Central memory CD8-positive, alpha-beta T cell (primary cell): Measurements from ENCODE around the gene DEDD2.

Experiments used
- ATAC-seq: fragments of 150-1000 bp; cut with Tn5 transposase; replicated peaks from 2 replicates; pipeline ENCODE4 v1.10.0; 2022; ENCODE audit warnings: mild to moderate bottlenecking, moderate FRiP score, moderate number of reproducible peaks; ENCODE audit not compliant: poor library complexity, severe bottlenecking; ENCODE audit errors: extremely low read depth
- DNase-seq, 2 donors: peaks; one replicate each; pipeline ENCODE4 v3.0.0; 2021; ENCODE audit warnings: low spot score in 2 of 2
- H3K27ac Mint-ChIP-seq: one replicate; pipeline ENCODE4 v1.8.0; 2022; ENCODE audit warnings: low read depth, mild to moderate bottlenecking, moderate library complexity, mixed read lengths
- H3K27me3 Mint-ChIP-seq: one replicate; pipeline ENCODE4 v1.8.0; 2022; ENCODE audit warnings: mixed read lengths
- H3K36me3 Mint-ChIP-seq: one replicate; pipeline ENCODE4 v1.8.0; 2022; ENCODE audit warnings: mild to moderate bottlenecking, moderate library complexity, mixed read lengths; ENCODE audit not compliant: insufficient read depth
- H3K4me1 Mint-ChIP-seq: one replicate; pipeline ENCODE4 v1.8.0; 2022; ENCODE audit warnings: mixed read lengths
- H3K4me3 Mint-ChIP-seq: one replicate; pipeline ENCODE4 v1.8.0; 2022; ENCODE audit warnings: mild to moderate bottlenecking, moderate library complexity, mixed read lengths
- H3K9me3 Mint-ChIP-seq: one replicate; pipeline ENCODE4 v1.8.0; 2022; ENCODE audit warnings: mixed read lengths

DEDD2 gene

DNA sequence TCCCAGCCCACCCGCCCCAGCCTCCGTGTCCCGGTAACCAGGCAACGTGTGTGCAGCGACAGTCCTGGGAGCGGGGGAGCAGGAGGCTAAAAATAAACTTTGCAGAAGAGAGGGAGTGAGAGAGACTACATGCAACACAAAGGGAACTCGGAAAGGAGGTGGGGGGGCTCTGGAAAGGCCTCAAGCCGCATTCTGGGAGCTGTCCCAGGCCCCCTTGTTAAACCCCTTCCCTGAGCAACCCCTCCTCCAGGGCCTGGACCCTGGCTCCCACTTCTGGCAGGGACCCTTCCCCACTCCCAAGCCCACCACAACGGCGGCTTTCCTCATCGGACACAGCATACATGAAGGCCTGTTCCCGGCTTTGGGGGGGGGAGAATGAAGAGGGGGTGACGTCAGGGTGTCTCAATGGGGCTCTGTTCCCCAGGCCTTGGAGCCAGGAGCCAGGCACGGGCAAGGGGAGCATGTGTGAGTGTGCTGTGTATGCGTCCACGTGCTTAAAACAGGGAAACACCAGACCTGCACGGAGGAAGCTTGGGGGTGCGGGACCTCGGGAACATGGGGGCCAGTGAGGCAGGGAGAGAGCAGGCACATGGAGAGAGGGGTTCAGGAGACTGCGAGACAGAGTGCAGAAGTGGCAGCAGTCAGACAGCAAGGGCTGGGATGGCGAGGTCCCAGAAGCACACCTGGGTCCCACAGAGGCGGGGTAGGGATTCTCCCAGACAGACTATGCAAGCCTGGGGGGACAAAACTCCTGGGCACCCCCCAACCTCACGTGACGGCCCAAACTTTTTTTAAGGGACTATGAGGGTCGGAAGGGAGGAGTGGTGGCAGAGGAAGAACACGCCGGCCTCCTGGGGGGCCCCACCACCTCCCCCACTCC lies 35.1 kb upstream of the DEDD2 start:
- ATAC-seq (no peak), DNase-seq (no peak)
- peaks cover 33% of the 10 kb centered on the region for H3K36me3 Mint-ChIP-seq
- H3K27ac Mint-ChIP-seq: peak overlapping the region; percentile 92
- H3K9me3 Mint-ChIP-seq: no peaks in the 10 kb centered on the region
- peaks cover 25% of the 10 kb centered on the region for H3K4me1 Mint-ChIP-seq
- H3K4me3 Mint-ChIP-seq: peak overlapping the region; percentile 87
- no peaks in the 10 kb centered on the region for H3K27me3 Mint-ChIP-seq

DNA sequence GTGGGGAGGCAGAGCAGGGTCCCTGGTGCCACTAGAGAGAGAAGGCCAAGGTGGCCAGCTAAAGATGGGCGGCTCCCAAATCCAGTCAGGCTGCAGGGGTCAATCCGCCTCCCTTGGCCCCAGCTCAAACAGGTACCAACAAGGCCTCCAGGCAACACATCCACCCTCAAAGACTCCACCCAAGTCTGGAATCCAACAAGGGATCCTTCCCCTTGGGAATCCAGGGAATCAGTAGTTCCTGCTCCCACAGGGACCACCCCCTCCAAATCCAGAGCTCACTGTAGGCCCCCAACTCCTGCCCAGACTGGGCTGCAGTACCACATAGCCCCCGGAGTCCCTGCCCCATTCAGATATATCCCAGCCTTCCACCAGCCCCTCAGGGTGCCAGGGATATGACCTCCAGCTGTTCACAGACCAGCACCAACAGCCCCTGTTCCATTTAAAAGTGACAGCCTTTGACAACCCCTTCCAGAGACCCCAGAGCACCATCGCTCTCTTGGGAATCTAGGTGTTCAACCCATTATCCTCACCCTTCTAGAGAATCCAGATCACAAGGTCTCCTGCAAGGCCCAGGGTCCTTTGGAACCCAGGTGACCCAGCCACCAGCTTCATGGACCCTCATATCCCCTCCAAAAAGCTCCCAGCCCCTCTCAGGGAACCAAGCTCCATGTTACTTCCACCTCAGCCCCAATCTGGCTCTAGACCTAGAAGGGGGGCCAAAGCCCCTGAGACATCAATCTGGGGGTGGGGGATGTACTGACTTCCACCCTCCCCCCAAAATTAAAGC lies 34.3 kb upstream of the DEDD2 start:
- peak overlapping the region; percentile 87 for H3K4me3 Mint-ChIP-seq
- no peaks in the 10 kb centered on the region for H3K27me3 Mint-ChIP-seq
- peaks cover 25% of the 10 kb centered on the region for H3K4me1 Mint-ChIP-seq
- peaks cover 33% of the 10 kb centered on the region for H3K36me3 Mint-ChIP-seq
- peak overlapping the region; percentile 92 for H3K27ac Mint-ChIP-seq
- DNase-seq (no peak), ATAC-seq (no peak)
- H3K9me3 Mint-ChIP-seq: no peaks in the 10 kb centered on the region

DNA sequence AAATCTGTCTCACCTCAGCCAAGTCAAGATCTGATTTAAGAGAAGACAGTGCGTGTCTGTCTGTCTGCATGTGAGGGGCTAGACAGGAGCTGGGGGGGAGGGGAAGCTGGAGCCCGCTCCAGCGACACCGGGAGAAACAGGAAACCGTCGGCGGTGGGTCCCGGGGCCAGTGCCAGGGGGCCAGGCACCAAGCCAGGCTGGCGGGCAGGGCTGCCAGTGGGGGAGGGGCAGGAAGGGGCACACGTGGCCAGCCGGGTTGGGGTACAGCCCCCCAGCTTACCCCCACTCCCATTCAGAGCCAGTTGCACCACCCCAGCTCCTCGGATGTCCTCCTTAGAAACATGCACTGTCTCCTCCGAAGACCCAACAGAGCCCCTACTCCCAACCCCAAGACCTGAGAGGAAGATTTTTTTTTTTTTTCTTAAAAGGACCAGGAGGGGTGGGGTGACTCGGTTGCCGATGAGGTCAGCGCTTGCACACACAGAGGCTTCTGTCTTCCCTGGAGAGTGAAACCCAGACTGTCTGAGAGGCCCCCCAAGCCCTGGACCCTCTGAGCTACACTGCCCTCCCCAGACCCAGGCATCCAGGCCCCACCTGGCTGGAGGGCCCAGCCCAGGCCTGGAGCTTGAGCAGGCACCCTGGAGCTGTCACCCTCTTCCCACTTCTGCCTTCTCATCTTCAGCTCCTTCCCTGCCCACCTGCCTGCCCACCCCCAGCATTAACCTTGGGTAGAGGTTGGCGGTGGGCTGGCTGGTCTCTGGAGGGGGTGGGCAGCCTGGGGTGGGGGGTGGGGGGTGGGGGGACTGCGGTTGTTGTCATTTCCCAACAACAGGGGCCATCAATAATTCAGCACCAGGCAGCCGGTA lies 33.4 kb upstream of the DEDD2 start:
- peak overlapping the region; percentile 25 for H3K4me3 Mint-ChIP-seq
- peaks cover 22% of the 10 kb centered on the region for H3K4me1 Mint-ChIP-seq
- no peaks in the 10 kb centered on the region for H3K27me3 Mint-ChIP-seq
- no peak overlapping the region for H3K27ac Mint-ChIP-seq
- no peak for DNase-seq
- H3K36me3 Mint-ChIP-seq: peaks cover 36% of the 10 kb centered on the region
- ATAC-seq: no peak
- H3K9me3 Mint-ChIP-seq: no peaks in the 10 kb centered on the region

DNA sequence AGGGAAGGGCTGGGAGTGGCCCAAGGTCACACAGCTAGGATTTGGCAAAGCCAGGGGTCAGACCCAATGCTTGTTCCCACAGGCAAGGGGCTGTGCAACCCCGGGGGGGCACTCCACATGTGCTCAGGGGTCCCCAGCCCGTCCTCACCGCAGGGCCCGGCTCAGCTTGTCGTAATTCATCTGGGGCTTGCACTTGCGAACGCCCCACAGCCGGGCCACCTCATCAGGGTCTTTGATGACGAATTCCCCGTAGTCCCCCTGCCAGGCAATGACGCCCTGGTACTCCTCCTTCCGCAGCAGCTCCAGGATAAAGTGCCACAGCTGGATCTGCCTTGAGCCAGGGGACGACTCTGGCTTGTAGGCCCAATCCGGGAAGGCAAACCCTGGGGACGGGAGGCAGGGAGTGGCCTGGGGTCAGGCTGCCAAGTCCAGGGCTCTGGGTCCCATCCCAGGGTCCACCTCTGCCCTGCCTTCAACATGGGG lies 32.7 kb upstream of the DEDD2 start:
- Mint-ChIP-seq H3K27me3 (no peaks in the 10 kb centered on the region), H3K4me3 (peak overlapping the region; percentile 41), H3K9me3 (no peaks in the 10 kb centered on the region), H3K27ac (no peak overlapping the region), H3K36me3 (peaks cover 36% of the 10 kb centered on the region), H3K4me1 (peaks cover 19% of the 10 kb centered on the region)
- ATAC-seq: no peak
- DNase-seq: no peak

DNA sequence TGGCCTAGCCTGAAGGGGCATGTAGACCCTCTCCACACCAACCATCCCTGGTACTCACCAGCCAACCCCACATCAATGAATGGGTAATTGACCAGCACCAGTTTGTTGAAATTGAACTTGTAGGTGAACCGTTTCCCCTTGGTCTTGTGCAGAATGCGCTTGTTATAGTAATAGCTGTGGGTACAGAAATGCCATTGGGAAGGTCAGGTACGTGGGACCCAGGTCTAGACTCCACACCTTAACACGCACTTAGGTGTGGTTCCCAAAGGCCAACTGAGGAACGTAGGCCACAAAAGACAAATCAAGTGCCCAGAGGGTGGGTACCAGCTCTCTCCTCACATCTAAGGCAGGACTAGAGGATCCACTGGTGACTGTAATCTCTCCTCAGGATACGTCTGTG lies 32.3 kb upstream of the DEDD2 start:
- DNase-seq (no peak), ATAC-seq (no peak)
- H3K27ac Mint-ChIP-seq: no peak overlapping the region
- peaks cover 33% of the 10 kb centered on the region for H3K36me3 Mint-ChIP-seq
- H3K4me3 Mint-ChIP-seq: peak overlapping the region; percentile 41
- no peaks in the 10 kb centered on the region for H3K27me3 Mint-ChIP-seq
- peaks cover 23% of the 10 kb centered on the region for H3K4me1 Mint-ChIP-seq
- no peaks in the 10 kb centered on the region for H3K9me3 Mint-ChIP-seq

DNA sequence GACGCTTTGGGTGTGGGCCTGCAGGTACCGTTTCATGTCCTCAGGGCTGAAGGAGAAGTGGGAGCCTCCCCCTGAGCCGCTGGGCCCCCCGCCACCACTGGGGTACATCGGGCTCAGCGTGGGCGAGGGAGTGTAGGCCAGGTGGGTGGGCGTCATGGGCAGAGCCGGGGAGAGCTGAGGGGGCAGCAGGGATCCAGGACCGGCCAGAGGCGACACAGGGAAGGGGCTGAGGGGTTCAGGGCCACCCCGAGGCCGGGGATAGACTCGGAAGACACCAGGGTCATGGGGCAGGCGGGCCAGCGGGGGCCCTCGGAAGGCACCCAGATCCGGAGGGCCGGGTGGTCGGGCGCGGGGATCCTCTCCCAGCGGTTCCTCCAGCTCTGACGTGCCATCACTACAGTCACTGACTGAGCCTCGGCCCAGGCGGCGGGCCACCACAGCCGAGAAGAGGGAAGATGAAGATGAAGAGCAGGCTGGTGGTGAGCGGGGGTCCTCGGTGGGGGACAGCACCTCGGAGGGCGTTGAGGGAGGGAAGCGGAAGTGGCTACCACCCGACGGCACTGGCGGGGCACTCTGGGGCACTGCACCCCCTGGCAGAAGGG lies 31.8 kb upstream of the DEDD2 start:
- Mint-ChIP-seq H3K27ac (peak overlapping the region; percentile 16), H3K36me3 (peaks cover 35% of the 10 kb centered on the region), H3K27me3 (no peaks in the 10 kb centered on the region), H3K9me3 (no peaks in the 10 kb centered on the region), H3K4me1 (peaks cover 28% of the 10 kb centered on the region), H3K4me3 (no peak overlapping the region)
- ATAC-seq (no peak), DNase-seq (no peak)

DNA sequence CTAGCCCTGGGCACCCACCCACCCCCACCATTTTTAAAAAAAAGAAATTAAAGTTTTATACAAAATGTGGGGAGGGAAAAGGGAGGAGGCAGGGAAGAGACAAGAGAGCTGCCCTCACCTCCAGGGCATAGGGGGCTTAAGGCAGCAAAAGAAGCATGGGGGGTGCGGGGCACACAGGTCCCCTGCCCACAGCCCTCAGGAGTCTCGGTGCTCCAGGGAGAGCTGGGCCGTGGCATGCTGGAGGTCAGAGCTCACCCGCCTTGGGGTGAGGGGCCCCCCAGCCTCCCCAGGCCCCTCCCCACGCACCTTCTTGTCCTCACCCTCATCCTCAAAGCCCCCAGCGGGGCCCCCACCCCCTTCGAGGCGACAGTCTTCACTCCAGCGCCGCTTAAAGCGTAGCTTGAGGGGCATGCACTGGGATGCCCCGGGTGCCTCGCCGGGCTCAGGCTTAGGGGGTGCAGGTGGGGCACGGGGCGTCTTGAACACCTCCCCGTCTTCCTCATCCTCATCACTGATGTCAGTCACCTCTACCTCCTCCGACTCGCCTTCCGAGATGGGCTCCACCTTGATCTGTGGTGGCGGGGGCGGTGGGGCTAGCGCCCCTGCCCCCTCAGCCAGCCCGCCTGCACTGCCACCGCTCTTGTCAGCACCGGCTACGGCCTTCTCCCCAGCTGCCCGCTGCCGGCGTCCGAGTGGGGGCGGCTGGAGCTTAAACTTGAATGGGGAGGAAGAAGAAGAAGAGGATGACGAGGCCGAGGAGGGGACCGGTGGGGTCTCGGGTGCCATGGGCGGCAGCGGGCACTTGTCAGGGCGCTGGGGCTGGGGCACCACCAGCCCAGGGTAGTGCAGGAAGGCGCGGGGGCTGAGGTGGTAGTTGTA lies 31.0 kb upstream of the DEDD2 start:
- H3K4me3 Mint-ChIP-seq: no peak overlapping the region
- no peak for DNase-seq
- no peaks in the 10 kb centered on the region for H3K9me3 Mint-ChIP-seq

DNA sequence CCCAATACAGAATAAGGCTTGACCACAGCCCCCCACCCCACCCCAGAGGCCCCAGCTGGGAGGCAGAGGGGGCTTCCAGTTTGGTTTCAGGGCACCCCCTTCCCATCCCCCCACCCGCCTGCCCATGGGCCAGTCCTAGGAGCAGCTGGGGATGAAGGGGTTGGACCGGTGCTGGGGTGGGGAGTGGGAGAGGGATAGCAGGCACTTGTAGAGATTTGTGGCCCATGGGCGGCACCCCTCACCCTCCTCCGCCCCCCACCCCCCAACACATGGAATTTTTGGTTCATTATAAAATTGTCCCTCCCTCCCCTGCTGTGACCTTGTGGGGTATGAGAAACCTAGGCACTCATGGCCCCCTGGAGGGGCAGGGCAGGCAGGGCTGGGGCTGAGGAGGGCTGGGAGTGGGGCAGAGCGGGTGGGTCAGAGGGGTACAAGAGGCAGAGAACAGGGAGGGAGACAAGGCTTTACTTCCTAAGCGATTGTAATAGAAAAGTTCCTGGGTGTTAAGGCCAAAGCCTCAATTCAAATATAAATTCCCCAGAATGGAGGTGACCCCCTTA lies 30.2 kb upstream of the DEDD2 start:
- no peak for ATAC-seq
- Mint-ChIP-seq H3K4me3 (no peak overlapping the region), H3K36me3 (peaks cover 37% of the 10 kb centered on the region), H3K4me1 (peaks cover 31% of the 10 kb centered on the region), H3K27ac (no peak overlapping the region), H3K27me3 (no peaks in the 10 kb centered on the region), H3K9me3 (no peaks in the 10 kb centered on the region)
- DNase-seq: no peak

More for the DNA sequence above, 31.0 kb upstream of the DEDD2 start:
- ATAC-seq: no peak
- Mint-ChIP-seq H3K27me3 (no peaks in the 10 kb centered on the region), H3K27ac (peak overlapping the region; percentile 16), H3K4me1 (peaks cover 31% of the 10 kb centered on the region), H3K36me3 (peaks cover 36% of the 10 kb centered on the region)

DNA sequence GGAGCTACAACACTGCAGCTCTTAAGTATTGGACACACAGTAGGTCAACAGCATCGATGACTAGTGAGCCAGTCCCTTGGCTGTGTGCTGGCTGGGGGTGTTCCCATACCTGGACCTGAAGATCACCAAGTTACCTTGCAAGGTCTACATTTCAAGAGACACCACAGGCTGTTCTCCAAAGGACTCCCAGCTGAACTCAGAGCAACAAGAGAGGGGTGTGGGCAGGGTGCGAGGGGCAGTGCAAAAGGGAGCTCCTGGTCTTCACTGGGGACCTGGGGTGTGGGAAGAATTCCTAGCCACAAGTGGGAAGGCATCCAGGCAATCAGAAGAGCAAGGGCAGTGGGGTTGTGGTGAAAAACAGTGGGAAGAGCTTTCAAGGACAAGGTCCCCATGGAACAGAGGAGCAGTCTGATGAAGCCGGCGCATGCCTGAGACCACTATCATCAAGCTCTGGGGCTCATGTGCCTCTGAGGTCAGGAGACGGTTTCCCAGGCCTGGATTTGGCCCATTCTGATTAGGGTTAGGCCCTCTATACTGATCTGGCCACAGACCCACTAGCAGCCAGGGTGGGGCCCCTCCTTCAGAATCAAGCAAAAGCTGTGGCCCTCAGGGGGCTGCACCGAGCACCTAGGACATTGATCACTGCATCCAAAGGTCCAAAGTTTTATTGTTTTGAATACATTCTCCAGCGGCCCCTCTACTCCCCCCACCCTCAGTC lies 29.6 kb upstream of the DEDD2 start:
- ATAC-seq: no peak
- DNase-seq: no peak
- H3K4me1 Mint-ChIP-seq: peaks cover 26% of the 10 kb centered on the region
- no peak overlapping the region for H3K4me3 Mint-ChIP-seq
- peaks cover 37% of the 10 kb centered on the region for H3K36me3 Mint-ChIP-seq
- H3K27me3 Mint-ChIP-seq: no peaks in the 10 kb centered on the region
- H3K27ac Mint-ChIP-seq: no peak overlapping the region
- H3K9me3 Mint-ChIP-seq: no peaks in the 10 kb centered on the region

DNA sequence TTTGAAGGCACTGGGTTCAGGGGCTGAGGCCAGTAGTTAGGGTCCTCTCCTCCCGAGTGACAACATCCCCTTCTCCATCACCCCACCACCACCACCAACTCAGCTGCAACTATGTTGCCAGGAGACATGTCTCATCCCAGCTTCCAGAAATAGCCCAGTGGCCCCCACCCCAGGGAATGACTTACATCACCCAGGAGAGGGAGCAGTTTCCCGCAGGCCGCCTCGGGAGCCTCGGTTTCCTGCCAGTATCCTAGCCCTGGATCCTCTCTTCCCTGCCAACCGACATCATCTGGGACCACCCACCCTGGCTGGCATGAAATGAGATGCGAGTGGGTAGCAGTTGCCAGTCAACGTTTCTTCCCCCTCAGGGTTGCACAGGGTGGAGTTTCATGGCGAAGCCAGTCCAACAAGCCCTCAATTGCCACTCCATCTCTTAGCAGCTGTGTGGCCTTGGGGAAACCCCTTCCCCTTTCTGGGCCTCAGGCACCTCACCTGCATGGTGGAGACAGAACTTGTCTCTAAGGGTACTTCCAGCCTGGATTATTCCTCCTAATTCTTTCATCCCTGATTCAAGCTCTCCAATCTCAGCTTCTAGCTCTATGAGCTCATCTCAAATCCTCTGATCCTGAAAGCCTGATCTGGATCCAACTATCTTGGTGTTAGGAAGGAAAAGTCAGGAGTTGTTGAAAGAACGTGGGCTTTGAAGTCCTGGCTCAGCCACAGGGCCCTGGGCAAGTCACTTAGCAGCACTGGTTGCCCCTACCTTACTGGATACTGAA lies 28.9 kb upstream of the DEDD2 start:
- Mint-ChIP-seq H3K4me3 (no peak overlapping the region), H3K4me1 (peaks cover 19% of the 10 kb centered on the region), H3K27ac (peak overlapping the region; percentile 94), H3K36me3 (peaks cover 38% of the 10 kb centered on the region), H3K27me3 (no peaks in the 10 kb centered on the region), H3K9me3 (no peaks in the 10 kb centered on the region)
- DNase-seq: no peak
- no peak for ATAC-seq
